ENCODE results near the gene TMPRSS13.
"Not testable (repeated sequence)": the region's sequence is repeated elsewhere in the genome, so short reads cannot be mapped to it uniquely, and the experiment has no call there.

The TMPRSS13 gene

DNA sequence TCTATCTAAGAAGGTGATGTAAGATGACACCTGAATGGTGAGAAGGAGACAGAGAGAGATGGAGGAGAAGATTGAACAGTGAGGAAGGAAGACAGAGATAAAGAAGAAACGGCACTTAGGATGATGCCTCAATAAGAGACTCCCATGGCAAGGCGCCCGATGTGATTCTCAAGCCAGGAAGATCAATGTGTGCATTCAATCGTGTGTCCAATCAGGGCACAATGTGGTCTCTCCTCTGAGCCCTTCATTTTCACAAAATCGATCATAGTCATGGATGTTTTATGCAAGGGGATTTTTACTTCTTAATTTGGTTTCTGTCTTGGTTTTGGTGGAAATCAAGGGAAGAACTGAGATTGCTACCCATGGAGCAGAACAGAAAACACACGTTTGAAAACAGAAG lies 19.9 kb upstream of the TMPRSS13 start:
- ATAC-seq = no peak
- TF ChIP-seq ZNF8 (CRISPR knock-in tag; IDR thresholded peaks at IDR 0.05) = no peak

DNA sequence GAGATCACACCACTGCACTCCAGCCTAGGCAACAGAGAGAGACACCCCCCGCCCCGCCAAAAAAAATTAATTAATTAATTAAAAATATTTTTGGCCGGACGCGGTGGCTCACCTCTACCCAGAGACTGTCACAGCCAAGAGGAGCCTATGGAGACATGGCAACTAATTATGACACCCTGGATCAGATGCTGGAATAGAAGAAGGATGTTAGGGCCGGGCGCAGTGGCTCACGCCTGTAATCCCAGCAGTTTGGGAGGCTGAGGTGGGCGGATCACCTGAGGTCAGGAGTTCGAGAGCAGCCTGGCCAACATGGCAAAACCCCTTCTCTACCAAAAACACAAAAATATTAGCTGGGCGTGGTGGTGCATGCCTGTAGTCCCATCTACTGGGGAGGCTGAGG lies 19.3 kb upstream of the TMPRSS13 start:
- ATAC-seq = not testable (repeated sequence)

DNA sequence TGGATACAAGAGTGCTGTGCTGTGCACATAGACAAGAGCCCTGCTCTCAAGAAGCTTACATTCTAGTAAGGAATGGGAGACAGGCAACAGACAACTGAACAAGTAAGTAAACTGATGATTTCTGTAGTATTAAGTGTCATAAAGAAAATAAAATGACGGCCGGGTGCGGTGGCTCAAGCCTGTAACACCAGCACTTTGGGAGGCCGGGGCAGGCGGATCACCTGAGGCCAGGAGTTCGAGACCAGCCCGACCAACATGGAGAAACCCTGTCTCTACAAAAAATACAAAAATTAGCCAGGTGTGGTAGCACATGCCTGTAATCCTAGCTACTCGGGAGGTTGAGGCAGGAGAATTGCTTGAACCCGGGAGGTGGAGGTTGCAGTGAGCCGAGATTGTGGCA lies 18.5 kb upstream of the TMPRSS13 start:
- ATAC-seq = not testable (repeated sequence)

DNA sequence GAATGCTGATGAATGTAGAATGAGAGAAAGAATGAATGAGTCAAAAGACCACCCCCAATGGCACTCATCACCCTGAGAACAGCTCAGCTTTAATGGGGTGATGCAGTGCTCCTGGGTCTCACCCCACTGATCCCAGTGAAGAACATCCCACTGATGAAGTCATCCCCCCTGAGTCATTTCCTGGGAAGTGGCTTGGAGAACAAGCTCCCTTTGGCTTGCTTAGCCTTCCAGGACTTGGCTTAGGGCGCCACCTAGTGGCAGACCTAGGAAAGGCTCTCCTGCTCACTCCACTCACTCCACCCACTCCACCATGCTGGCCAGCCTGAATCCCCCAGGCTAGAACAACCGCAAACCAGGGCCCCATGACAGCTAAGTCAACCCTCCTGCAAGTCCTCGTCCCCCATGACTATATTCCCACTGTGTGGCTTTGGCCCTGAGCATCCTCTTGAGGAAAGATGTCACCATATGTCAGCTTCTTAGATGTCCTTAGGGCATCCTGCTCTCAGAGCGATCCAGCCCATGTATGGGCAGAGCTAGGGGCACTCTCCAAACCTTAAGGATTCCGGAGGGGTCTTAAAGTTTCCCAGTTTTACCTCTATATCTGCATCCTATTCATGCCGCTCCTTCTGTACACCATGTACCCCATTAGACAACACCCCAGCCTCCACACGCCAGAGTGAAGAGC lies 17.8 kb upstream of the TMPRSS13 start:
- TF ChIP-seq, protein P1, sequence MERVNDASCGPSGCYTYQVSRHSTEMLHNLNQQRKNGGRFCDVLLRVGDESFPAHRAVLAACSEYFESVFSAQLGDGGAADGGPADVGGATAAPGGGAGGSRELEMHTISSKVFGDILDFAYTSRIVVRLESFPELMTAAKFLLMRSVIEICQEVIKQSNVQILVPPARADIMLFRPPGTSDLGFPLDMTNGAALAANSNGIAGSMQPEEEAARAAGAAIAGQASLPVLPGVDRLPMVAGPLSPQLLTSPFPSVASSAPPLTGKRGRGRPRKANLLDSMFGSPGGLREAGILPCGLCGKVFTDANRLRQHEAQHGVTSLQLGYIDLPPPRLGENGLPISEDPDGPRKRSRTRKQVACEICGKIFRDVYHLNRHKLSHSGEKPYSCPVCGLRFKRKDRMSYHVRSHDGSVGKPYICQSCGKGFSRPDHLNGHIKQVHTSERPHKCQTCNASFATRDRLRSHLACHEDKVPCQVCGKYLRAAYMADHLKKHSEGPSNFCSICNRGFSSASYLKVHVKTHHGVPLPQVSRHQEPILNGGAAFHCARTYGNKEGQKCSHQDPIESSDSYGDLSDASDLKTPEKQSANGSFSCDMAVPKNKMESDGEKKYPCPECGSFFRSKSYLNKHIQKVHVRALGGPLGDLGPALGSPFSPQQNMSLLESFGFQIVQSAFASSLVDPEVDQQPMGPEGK (CRISPR knock-in tag; IDR thresholded peaks at IDR 0.05; ENCODE audit: borderline replicate concordance) = no peak
- TF ChIP-seq ZNF8 (CRISPR knock-in tag; IDR thresholded peaks at IDR 0.05) (no peak), GLIS3 (CRISPR knock-in tag; IDR thresholded peaks at IDR 0.05) (no peak), ZNF565 (CRISPR knock-in tag; conservative IDR thresholded peaks at IDR 0.05; ENCODE audit: low read depth) (no peak), ZNF70 (CRISPR knock-in tag; IDR thresholded peaks at IDR 0.05) (no peak), ZFP30 (CRISPR knock-in tag; IDR thresholded peaks at IDR 0.05) (no peak), TCF4 (CRISPR knock-in tag; IDR thresholded peaks at IDR 0.05; ENCODE audit: borderline replicate concordance) (no peak), ZC3H10 (CRISPR knock-in tag; IDR thresholded peaks at IDR 0.05) (no peak), ISL1 (CRISPR knock-in tag; IDR thresholded peaks at IDR 0.05) (no peak), OSR1 (CRISPR knock-in tag; IDR thresholded peaks at IDR 0.05) (no peak)
- TF ChIP-seq, protein P2, sequence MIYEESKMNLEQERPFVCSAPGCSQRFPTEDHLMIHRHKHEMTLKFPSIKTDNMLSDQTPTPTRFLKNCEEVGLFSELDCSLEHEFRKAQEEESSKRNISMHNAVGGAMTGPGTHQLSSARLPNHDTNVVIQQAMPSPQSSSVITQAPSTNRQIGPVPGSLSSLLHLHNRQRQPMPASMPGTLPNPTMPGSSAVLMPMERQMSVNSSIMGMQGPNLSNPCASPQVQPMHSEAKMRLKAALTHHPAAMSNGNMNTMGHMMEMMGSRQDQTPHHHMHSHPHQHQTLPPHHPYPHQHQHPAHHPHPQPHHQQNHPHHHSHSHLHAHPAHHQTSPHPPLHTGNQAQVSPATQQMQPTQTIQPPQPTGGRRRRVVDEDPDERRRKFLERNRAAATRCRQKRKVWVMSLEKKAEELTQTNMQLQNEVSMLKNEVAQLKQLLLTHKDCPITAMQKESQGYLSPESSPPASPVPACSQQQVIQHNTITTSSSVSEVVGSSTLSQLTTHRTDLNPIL (CRISPR knock-in tag; IDR thresholded peaks at IDR 0.05; ENCODE audit: low read depth) = no peak
- TF ChIP-seq, protein P3, sequence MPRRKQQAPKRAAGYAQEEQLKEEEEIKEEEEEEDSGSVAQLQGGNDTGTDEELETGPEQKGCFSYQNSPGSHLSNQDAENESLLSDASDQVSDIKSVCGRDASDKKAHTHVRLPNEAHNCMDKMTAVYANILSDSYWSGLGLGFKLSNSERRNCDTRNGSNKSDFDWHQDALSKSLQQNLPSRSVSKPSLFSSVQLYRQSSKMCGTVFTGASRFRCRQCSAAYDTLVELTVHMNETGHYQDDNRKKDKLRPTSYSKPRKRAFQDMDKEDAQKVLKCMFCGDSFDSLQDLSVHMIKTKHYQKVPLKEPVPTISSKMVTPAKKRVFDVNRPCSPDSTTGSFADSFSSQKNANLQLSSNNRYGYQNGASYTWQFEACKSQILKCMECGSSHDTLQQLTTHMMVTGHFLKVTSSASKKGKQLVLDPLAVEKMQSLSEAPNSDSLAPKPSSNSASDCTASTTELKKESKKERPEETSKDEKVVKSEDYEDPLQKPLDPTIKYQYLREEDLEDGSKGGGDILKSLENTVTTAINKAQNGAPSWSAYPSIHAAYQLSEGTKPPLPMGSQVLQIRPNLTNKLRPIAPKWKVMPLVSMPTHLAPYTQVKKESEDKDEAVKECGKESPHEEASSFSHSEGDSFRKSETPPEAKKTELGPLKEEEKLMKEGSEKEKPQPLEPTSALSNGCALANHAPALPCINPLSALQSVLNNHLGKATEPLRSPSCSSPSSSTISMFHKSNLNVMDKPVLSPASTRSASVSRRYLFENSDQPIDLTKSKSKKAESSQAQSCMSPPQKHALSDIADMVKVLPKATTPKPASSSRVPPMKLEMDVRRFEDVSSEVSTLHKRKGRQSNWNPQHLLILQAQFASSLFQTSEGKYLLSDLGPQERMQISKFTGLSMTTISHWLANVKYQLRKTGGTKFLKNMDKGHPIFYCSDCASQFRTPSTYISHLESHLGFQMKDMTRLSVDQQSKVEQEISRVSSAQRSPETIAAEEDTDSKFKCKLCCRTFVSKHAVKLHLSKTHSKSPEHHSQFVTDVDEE (CRISPR knock-in tag; IDR thresholded peaks at IDR 0.05) = no peak
- TF ChIP-seq, protein P4, sequence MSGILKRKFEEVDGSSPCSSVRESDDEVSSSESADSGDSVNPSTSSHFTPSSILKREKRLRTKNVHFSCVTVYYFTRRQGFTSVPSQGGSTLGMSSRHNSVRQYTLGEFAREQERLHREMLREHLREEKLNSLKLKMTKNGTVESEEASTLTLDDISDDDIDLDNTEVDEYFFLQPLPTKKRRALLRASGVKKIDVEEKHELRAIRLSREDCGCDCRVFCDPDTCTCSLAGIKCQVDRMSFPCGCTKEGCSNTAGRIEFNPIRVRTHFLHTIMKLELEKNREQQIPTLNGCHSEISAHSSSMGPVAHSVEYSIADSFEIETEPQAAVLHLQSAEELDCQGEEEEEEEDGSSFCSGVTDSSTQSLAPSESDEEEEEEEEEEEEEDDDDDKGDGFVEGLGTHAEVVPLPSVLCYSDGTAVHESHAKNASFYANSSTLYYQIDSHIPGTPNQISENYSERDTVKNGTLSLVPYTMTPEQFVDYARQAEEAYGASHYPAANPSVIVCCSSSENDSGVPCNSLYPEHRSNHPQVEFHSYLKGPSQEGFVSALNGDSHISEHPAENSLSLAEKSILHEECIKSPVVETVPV (CRISPR knock-in tag; IDR thresholded peaks at IDR 0.05) = no peak
- peak; percentile 100 for ATAC-seq

DNA sequence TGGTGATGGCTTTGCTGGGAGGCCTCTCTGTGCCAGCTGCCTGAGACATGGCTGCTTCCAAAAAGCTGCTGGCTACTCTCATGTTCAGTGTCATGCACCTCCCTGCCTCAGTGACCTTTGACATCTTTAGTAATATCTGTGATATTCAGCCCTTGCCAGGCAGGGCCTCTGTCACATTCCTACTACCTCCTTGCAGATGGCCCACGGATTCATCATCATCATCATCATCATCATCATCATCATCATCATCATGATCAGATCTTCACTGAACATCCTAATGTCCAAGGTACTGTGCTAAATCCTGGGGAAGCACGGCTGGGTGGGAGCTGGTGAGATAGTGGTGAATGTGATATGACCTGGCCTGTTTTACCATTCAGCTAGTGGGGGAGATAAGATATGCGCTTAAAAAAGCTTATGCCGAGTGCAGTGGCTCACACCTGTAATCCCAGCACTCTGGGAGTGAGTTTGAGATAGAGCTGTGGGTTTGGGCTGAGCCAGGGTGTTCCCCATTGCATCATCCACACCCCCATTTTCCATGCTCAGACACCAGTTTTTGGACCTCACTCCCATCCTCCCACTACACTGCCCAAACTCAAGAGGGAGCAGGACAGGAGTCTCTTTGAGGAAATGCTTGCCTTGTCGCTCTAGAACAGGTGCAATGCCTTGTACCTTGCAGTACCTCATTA lies 17.1 kb upstream of the TMPRSS13 start:
- ATAC-seq = no peak
- TF ChIP-seq ESRRG (CRISPR knock-in tag; IDR thresholded peaks at IDR 0.05) (no peak), ZFP30 (CRISPR knock-in tag; IDR thresholded peaks at IDR 0.05) (no peak), ZNF8 (CRISPR knock-in tag; IDR thresholded peaks at IDR 0.05) (no peak), OSR1 (CRISPR knock-in tag; IDR thresholded peaks at IDR 0.05) (no peak), GLIS3 (CRISPR knock-in tag; IDR thresholded peaks at IDR 0.05) (no peak), TCF4 (CRISPR knock-in tag; IDR thresholded peaks at IDR 0.05; ENCODE audit: borderline replicate concordance) (no peak), ZNF565 (CRISPR knock-in tag; conservative IDR thresholded peaks at IDR 0.05; ENCODE audit: low read depth) (no peak), CSDC2 (CRISPR knock-in tag; IDR thresholded peaks at IDR 0.05) (no peak), TOX (CRISPR knock-in tag; IDR thresholded peaks at IDR 0.05; ENCODE audit: borderline replicate concordance) (no peak)
- TF ChIP-seq, protein P2 (CRISPR knock-in tag; IDR thresholded peaks at IDR 0.05; ENCODE audit: low read depth) = no peak

Data from SK-N-SH treated with all-trans-retinoic acid at 6 μM for 48 hours (cell line).